Measurements from ENCODE around the gene SH3BP2.

- TF ChIP-seq CTCF (conservative IDR thresholded peaks at IDR 0.05; ENCODE audit: low read length), result no peak
- TF ChIP-seq EZH2phosphoT487 (IDR thresholded peaks at IDR 0.05; ENCODE audit: borderline replicate concordance, low read depth, low read length), result no peak
Measured at GRCh38 chr4:2789351-2789750, 3.5 kb upstream of the SH3BP2 start.

Data from OCI-LY7 (cell line).